VCaP (cell line): ENCODE results near the gene GDAP1L1.

Experiments used
- H3K27ac ChIP-seq: fragments of 450-650 bp; 2 replicates; pipeline ENCODE4 v1.5.1; 2017
- CTCF ChIP-seq: fragments of 450-650 bp; conservative IDR thresholded peaks from 2 replicates; pipeline ENCODE4 v1.5.1; 2017; ENCODE audit warnings: mild to moderate bottlenecking, moderate library complexity

The GDAP1L1 gene

GRCh38 chr20:44247131-44247571, at the start of gene GDAP1L1:
TSS of gene GDAP1L1 (plus strand) at chr20:44247308. CDS start at chr20:44247335, 27 bp downstream.
- TF ChIP-seq CTCF = no peak
- H3K27ac ChIP-seq = peak within 1 kb of the TSS; percentile 63; the same call in 1 of the 2 replicates

- TF ChIP-seq CTCF = no peak
- H3K27ac ChIP-seq = no peak overlapping the region
Observed at GRCh38 chr20:44198872-44199271, 48.2 kb upstream of the GDAP1L1 start.

GRCh38 chr20:44199877-44200276, 47.2 kb upstream of the GDAP1L1 start:
- H3K27ac ChIP-seq = no peak overlapping the region
- no peak for TF ChIP-seq CTCF

GRCh38 chr20:44200371-44200770, 46.7 kb upstream of the GDAP1L1 start:
- H3K27ac ChIP-seq = no peak overlapping the region
- no peak for TF ChIP-seq CTCF

GRCh38 chr20:44200983-44201382, 46.1 kb upstream of the GDAP1L1 start:
- TF ChIP-seq CTCF = no peak
- H3K27ac ChIP-seq = no peak overlapping the region

GRCh38 chr20:44203161-44203560, 43.9 kb upstream of the GDAP1L1 start:
- peak overlapping the region; percentile 86 for H3K27ac ChIP-seq

GRCh38 chr20:44204156-44204831, 42.8 kb upstream of the GDAP1L1 start:
- H3K27ac ChIP-seq = peak overlapping the region; percentile 86
- TF ChIP-seq CTCF = no peak

More at GRCh38 chr20:44203161-44203560, 43.9 kb upstream of the GDAP1L1 start:
- TF ChIP-seq CTCF = no peak
